Coronary artery (tissue), 2 donors: ENCODE measurements around the gene LMNTD2.
A peak's percentile ranks its signal among the peaks of the same experiment; 100 is the strongest.
"Not testable (repeated sequence)": the region's sequence is repeated elsewhere in the genome, so short reads cannot be mapped to it uniquely, and the experiment has no call there.

Experiments used
- DNase-seq: peaks from one replicate; pipeline ENCODE4 v3.0.0-alpha.2; 2017; ENCODE audit warnings: low spot score
- H3K27ac ChIP-seq, 2 donors: fragments of 200-600 bp; sonication (generic); one replicate each; pipeline ENCODE4 v1.5.1; 2016 to 2019
- H3K4me3 ChIP-seq: fragments of 200-600 bp; sonication (generic); 2 replicates; pipeline ENCODE4 v1.5.1; 2016; ENCODE audit warnings: mild to moderate bottlenecking, moderate library complexity
- TF ChIP-seq, protein P1 (sequence below): fragments of 200-600 bp; sonication (generic); IDR thresholded peaks from one replicate; pipeline ENCODE4 v1.5.1; 2019; ENCODE audit warnings: antibody characterized with exemption

LMNTD2 gene

GRCh38 chr11:578276-579035 is 17.9 kb upstream of the LMNTD2 start:
- TF ChIP-seq, protein P1, sequence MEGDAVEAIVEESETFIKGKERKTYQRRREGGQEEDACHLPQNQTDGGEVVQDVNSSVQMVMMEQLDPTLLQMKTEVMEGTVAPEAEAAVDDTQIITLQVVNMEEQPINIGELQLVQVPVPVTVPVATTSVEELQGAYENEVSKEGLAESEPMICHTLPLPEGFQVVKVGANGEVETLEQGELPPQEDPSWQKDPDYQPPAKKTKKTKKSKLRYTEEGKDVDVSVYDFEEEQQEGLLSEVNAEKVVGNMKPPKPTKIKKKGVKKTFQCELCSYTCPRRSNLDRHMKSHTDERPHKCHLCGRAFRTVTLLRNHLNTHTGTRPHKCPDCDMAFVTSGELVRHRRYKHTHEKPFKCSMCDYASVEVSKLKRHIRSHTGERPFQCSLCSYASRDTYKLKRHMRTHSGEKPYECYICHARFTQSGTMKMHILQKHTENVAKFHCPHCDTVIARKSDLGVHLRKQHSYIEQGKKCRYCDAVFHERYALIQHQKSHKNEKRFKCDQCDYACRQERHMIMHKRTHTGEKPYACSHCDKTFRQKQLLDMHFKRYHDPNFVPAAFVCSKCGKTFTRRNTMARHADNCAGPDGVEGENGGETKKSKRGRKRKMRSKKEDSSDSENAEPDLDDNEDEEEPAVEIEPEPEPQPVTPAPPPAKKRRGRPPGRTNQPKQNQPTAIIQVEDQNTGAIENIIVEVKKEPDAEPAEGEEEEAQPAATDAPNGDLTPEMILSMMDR = no peak
- DNase-seq = no peak
- Histone ChIP-seq H3K4me3 (peak overlapping the region; percentile 85), H3K27ac (no peak overlapping the region)

GRCh38 chr11:577611-577894 is 17.0 kb upstream of the LMNTD2 start:
- DNase-seq = no peak
- Histone ChIP-seq H3K27ac (no peak overlapping the region), H3K4me3 (peak overlapping the region; percentile 85)
- TF ChIP-seq, protein P1 = no peak

DNA sequence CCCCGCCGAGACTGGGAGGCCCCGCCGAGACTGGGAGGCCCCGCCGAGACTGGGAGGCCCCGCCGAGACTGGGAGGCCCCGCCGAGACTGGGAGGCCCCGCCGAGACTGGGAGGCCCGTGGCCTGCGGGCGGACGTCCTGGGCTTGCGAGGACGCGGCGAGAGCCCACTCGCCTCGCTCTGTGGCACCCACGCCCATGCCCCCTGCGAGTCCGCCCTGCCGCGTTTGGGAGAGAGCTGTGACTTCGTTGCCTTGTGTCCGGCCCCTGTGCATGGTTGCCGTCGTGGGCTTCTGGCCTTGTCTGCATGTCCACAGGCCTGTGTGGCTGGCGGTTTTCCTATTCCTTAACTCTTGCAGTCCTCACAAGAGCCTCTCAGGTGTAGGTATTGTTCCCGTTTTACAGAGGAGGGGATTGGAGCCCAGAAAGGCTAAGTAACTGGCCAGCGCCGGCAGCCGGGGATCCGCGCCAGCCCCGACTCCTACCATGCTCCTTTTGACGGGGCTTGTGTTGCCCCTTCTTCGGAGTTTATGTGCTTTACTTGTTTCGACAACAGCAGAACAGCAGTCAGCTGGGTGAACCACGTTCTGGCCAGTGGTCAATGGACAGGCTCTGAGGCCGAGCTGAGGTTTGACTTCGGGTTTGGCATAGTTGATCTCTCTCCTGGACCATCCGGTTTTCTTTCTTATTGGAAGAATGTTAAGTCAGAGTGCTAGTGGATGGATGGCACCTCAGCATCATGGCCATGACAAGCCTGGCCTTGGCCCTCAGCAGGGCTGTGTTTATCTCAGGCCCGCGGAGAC is 16.5 kb upstream of the LMNTD2 start:
- TF ChIP-seq, protein P1 = no peak
- DNase-seq = no peak
- Histone ChIP-seq H3K4me3 (peak overlapping the region; percentile 85), H3K27ac (peak overlapping the region; percentile 36 to 93)

DNA sequence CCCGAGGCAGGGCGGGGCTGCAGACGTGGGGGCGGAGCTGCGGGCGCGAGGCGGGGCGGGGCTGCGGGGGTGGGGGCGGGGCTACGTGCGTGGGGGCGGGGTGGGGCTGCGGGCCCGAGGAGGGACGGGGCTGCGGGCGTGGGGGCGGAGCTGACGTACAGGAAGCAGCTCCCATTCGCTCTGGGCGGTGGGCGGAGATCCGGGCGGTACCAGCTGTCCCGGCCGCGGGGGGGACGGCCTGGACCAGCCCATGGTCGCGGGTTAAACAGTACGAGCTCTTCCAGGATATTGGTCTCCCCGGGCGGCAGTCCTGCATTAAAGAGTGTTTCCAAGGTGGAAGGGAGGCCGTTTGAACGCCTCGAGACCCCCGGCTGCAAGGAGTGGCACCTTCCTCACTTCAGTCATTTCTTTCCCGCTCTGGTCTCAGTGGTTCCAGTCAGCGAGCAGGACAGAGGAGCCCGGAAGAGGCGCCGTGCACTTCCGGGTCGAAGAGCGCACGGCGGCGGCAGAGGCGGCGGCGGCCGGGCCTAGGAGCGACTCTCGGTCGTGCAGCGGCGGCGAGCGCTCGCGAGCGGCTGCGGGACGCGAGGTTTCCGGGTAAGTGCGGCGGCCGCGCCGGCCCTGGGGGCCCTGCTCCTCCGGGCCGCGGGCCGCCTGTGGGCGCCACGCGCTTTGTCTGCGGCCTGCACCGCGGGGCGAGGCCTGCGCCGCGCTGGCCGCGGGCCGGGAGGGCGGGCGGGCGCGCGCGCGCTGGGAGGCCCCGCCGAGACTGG is 15.6 kb upstream of the LMNTD2 start, which contains the start of gene PHRF1:
Gene PHRF1 (plus strand): TSS at position 475 of the 773 bp plus-strand sequence. CDS start 5,043 bp downstream, outside the sequence.
- Histone ChIP-seq H3K4me3 (peak within 1 kb of the TSS; percentile 85), H3K27ac (peak within 1 kb of the TSS; percentile 57 to 93)
- TF ChIP-seq, protein P1 = no peak
- peak; percentile 97 for DNase-seq

DNA sequence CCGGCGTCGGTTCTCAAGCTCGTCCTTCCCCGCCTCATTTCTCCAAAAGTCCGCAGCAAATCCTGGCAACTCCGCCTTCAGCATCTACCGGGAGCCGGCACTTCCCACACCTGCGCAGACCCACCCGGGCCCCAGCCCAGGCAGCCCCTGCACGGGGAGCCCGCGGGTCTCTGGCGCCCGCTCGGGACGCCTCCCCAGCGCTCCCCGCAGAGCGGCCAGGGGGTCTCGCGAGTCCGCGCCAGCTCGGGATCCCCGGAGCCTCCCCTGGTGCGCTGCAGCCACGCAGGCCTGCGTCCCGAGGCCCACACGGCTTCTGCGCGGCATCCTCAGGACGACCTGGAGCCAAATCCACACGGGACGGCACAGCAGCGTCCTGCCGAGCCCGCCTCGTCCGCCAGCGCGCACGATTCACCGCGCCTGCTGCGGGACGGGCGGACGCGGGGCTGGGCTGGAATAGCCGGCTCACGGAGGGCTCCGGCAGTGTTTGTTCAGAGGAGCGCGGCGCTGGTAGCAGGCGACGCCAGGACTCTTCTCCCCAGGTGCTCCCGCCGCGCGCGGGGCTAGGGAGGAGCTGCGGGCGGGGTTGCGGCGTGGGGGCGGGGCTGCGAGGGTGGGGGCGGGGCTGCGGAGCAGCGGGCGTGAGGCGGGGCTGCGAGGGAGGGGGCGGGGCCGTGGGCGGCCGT is 14.9 kb upstream of the LMNTD2 start:
- Histone ChIP-seq H3K4me3 (peak overlapping the region; percentile 85), H3K27ac (peak overlapping the region in 1 of 2 donors; percentile 74)
- DNase-seq = no peak
- TF ChIP-seq, protein P1 = no peak

DNA sequence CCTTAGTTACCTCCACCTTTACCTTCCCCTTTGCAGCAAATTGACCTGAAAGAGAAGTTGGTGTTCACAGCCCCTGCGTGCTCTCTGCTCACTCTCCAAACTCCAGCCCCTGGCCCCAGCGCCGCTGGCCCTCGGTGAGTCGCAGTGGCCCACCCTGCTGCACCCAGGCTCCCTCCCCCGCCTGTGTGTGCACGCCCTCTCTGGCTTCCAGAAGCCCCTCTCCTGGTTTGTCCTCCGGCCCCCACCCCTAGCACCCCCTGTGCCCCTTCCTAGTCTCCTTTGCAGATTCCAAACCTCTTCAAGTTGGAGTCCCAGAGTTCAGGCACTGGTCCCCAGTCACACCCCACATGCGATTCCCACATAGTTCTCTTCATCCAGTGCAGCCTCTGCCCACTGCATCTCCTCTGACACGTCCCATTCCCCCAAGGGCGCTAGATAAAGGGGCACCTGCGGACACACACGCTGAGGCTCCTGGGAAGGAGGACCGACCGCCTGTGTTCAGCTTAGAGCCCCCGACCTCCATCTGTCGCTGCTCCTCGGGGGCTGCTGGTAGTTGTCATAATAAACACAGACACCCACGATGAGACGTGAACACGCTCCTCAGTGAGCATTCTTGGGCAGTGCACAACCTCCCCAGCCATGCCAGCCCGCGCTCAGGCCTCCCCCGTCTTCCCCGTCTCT is 14.2 kb upstream of the LMNTD2 start:
- Histone ChIP-seq H3K27ac (no peak overlapping the region), H3K4me3 (peak overlapping the region; percentile 85)
- no peak for DNase-seq
- TF ChIP-seq, protein P1 = no peak

DNA sequence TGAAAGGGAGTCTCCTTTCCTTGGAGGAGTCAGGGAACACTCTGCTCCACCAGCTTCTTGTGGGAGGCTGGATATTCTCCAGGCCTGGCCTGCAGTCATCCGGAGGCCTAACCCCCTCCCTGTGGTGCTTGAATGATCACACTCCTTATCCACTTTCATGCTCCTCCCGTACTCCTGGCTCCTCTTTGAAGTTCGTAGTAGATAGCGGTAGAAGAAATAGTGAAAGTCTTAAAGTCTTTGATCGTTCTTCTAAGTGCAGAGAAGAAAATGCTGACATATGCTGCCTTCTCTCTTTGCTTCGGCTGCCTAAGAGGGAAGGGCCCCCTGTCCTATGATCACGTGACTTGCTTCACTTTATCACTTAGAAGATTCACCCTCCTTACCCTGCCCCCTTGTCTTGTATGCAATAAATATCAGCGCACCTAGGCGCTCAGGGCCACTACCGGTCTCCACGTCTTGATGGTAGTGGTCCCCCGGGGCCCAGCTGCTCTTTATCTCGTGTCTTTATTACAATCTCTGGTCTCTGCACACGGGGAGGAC is 13.6 kb upstream of the LMNTD2 start:
- H3K27ac ChIP-seq = peak overlapping the region in 1 of 2 donors; percentile 1
- DNase-seq, H3K4me3 ChIP-seq: not testable (repeated sequence)
